SIG-M5 treated with dmso at 0.1 percent for 504 hours (cell line): ENCODE results near the gene POLN.

Experiments
- DNase-seq: peaks from one replicate; lab custom pipeline; 2025; ENCODE audit not compliant: unreplicated experiment; lab: John Stamatoyannopoulos, UW

POLN gene

DNA sequence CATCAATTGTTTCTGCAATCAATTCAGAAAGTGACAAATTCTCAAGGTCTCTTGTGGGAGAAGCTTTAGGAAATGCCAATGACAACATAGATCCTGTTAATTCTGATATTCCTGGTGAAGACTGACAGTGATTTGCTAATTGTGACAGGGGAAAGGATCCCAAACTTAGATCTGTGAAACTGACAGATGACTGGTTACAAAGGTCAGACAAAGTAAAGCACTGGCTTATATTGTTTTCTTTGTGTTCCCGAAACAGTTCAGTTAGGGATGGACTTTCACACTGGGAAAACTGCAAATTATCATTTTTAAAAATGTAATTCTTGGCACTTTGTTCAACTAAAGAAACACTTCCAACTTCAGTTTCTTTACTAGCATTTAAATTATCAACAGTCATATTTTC is 152.7 kb downstream of the POLN start:
- no peak for DNase-seq

GRCh38 chr4:2087170-2087569 is 154.8 kb downstream of the POLN start:
- DNase-seq: no peak

DNA sequence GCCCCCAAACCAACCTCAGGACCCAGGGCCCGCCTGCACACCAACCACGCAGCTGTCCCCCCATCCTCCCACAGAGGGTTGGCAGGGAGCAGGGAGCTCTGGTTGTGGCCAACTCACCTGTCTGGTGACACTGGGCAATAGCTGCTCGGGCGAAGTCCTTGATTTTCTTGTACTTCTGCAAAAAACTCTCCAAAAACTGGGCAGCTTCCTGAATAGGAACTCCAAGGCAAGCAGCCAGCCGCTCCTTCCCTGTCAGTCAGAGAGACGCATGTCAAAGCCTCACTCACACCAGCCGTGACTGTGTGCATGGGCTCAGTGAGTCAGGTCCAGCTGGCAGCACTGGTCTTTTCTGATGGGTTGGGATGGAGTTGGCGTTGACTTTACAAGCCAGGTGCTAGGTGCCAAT is 156.4 kb downstream of the POLN start:
- no peak for DNase-seq

GRCh38 chr4:2084316-2084715 is 157.6 kb downstream of the POLN start:
- DNase-seq: no peak

DNA sequence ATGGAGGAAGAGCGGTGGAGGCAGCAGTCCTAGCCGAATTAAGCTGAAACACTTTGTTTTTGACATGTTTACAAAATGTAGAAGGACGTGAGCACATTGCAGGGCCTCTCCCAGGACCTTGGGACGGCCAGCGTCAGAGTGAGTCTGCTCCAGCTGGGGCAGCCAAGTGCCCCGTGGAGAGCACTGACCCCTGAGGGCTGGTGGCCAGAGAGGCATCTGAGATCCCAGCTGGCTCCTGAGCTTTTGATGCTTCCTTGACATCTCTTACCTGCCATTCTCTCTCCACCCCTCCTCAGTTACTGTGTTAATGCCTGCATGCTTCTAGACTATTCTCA is 158.1 kb downstream of the POLN start:
- no peak for DNase-seq

- no peak for DNase-seq
Measured at GRCh38 chr4:2083116-2083825, 158.7 kb downstream of the POLN start.

- DNase-seq: no peak
Measured at GRCh38 chr4:2082627-2083026, 159.3 kb downstream of the POLN start.

DNA sequence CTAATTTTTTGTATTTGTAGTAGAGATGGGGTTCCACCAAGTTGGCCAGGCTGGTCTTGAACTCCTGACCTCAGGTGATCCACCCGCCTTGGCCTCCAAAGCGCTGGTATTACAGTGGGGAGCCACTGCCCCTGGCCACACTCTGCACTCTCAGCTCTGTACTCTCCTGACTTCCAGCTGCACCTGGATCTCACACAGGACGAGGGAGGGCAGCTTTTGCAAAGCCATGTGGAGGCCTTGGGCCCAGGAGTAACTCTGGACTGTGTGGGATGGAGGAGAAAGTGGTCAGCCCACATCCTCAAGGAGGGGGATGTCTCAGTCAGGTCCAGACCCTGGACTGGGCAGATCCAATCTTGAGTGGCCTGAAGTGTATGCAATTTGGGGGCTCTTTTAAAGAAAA is 159.8 kb downstream of the POLN start:
- DNase-seq: no peak

DNA sequence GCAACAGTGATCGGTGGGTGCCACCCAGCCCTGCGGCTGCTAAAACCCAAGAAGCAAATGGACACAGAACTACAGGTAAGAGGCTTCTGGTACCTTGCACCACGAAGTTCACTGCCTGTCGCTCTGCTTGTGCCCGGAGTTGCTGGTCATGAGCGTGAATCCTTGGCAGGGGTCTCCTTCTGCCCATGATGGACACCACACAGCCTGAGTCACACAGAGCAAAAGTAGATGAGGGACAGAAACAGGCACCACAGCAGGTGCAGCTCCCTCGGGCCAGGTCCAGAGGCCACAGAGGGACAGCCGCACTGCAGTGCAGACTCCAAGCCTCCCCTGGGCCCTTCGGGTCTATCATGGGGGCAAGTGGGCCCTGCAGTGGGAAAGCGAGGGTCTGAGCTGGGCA is 160.4 kb downstream of the POLN start:
- DNase-seq: no peak

DNA sequence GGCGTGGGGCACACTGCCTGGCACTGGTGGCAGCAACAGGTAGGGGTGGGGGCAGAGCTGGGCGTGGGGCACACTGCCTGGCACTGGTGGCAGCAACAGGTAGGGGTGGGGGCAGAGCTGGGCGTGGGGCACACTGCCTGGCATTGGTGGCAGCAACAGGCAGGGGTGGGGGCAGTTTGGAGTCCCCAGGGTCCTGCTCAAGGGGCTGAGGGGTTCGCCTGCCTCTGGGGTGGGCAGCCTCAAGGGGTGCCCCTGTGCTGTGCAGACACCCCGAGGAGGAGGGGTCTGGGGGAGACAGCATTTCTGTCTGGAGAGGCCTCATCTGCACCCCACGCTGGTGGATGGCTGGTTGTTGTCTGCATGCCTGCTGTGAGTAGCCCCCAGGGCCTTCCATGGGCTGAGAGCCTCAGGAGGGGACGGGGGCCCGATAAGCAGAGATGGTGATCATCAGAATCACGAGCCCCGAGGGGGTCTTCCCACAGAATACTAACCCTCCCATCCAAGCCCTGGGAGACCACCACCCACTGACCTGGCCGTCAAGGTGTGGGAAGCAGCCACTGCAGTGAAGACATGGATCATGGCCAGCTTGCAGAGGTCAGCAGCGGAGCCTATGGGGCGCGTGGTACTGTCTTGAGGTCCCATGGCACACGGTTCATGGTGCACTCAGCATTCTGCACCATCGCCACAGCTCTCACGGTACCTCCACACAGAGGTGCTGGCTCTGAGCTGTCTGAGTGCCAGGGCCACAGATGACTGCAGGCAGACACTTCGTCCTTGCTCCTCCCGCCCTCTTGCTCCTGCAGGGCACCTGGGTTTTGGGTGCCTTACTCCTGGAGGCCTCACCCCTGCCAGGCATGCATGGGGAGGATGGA is 161.3 kb downstream of the POLN start:
- DNase-seq: no peak

- no peak for DNase-seq
Measured at GRCh38 chr4:2079926-2080325, 162.0 kb downstream of the POLN start.

GRCh38 chr4:2079006-2079405 is 162.9 kb downstream of the POLN start:
- DNase-seq: no peak

DNA sequence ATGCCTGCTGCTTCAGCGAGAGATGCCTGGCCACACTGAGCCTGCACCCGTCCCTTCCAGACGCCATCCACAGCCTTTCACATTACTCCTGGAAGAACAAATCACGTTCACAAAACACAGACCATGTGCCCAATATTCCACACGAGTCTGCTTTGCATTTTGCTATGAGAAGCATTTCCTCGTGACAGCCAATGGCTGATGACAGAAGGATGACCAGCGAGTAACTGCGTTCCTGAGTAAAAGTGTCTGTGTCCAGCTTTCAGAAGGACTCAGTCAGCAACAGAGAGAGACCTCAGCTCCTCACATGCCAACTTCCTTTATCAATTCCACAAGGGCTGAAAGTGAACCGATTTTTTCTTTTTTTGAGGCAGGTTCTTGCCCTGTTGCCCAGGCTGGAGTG is 163.3 kb downstream of the POLN start:
- no peak for DNase-seq

- no peak for DNase-seq
Measured at GRCh38 chr4:2077537-2078460, 164.1 kb downstream of the POLN start.

DNA sequence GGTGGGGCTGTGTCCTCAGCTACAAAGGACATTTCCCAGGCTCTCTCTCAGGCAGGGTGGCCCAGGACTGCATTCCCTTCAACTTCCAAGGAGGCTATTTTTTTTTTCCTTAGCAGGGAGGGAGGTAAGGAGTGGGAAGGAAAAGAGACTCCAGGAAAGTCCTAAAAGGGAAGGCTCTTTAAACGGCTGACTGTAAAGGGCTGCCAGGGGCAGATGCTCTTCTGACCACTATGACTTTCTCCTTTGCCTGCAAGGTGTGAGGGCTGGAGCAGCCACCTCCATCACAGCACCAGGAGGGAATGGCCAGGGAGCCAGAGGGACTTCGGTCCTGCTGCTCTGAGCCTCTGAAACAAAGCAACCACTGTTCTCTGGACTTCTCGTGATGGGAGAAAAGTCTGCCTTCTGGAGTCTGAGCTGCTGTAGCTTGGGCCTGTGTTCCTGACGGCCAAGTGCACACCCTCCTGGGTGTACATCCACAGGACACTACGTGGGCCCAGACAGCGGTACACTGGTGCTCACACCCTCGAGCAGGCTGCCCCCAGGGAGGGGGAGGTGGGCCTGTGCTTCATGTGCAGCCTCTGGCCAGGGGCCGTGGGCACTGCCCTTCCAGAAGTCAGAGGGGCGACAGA is 164.9 kb downstream of the POLN start:
- DNase-seq: no peak

GRCh38 chr4:2075987-2076907 is 165.7 kb downstream of the POLN start:
- DNase-seq: no peak

DNA sequence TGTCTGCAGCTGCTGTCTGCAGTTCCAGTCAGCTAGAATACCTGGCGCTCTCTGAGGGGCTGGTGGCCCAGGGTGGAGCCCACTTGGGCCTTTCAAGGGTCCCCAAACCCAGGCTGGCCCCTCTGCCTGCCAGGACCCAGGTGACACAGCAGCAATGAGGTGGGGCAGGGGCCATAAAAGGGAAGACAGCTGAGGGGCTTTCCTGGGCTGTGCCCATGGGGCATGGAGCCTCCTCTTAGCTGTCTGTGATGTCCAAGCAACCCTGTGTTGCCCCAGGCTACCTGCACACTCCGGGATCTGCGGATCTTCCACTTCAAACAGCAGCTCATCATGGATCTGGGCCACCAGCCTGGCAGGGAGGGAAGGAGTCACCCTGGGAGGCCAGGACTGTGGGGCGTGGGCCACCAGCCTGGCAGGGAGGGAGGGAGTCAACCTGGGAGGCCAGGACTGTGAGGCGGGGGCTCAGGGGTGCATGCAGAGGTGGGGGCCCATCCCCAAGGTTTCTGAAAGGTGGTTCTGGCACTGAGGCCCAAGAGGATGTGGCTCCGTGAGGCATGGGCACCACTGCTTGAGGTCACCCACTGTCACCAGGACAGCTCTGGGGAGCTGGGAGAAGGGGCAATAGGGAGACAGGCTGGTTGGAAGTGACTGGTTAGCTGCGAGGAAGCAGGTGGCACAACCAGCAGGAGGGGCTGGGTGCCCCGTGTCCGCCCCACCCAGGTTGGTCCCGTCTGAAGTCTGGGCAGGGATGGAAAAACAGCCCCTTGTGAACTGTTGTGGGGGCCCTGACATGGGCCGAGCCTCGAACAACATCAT is 166.5 kb downstream of the POLN start:
- no peak for DNase-seq

GRCh38 chr4:2074588-2074987 is 167.3 kb downstream of the POLN start:
- DNase-seq: no peak

DNA sequence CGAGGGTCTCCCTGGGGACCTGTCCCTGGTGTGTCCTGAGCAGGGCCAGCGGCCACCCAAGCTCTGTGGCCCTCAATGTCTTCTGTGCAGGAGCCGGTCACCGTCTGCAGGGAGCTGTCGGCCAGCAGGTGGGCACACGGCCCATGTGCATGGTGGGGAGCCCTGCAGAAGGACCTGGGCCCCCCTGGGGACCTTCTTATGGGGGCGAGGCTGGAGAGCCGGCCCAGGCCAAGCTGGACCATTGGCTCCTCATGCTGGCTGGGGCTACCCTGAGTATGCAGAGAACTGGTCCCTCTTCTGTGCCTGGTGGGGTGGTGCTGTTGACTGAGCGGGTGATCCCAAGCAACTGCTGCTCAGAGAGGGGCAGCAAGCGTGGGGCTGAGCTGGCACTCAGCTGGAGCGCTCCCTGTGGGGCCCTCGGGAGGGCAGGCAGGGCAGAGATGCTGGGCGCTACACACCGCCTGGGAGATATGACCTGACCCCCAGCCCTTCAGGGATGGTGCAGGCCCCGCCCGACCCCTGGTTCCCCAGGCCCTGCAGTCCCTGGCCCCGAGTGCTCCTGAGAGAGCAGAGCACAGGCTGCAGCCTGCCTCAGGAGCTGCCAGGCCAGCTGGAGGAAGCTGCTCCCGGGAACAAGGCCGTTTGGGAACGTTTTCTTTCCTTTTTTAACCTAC is 168.0 kb downstream of the POLN start:
- DNase-seq: no peak
